ENCODE results near the gene FKBP5. TPM values are rescaled to one million over a fixed set of nuclear protein-coding genes. Genes with fewer than 3 reads are reported as not detected.
"Not testable (repeated sequence)": the region's sequence is repeated elsewhere in the genome, so short reads cannot be mapped to it uniquely, and the experiment has no call there.

The FKBP5 gene
- total RNA-seq, 1 donor from 2014 or later: 142 TPM

DNA sequence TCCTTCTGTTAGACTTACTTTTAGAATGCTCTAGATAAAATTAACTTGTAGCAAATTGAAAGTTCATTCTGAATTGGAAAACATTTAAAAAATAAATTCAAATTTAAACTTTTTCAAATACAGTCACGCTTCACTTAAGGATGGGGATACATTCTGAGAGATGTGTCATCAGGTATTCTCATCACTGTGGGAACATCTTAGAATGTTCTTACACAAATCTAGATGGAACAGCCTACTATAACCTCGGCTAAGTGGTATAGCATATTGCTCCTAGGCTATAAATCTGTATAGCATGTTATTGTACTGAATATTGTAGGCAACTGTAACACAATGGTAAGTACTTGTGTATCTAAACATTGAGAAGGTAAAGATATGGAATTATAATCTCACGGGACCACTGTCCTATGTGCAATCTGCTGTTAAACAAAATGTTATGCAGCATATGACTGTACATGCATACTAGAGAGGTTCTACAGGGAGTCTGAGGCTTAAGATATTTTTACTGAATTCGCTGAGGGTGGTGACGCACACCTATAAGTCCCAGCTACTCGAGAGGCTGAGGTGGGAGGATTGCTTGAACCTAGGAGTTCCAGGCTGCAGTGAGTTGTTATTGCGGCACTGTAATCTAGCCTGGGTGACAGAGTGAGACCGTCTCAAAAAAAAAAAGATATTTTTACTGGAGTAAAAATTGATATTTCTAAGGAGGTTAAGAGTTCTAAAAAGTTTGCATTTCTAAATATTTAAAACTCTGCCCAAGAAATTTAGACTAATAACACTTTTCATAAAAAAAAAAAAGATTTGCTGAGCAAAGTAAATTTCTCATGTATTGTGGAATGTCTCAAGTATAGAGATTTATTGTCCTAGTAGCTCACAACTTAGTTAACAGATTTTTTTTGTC lies 88.7 kb downstream of the FKBP5 start:
- DNase-seq (no peak), ATAC-seq (no peak)
- H3K27ac ChIP-seq: peak overlapping the region; percentile 88
- peaks cover 48% of the 10 kb centered on the region for H3K36me3 ChIP-seq
- intact Hi-C loops (cut with DNase I): no loop called here
- TF ChIP-seq, protein P1, sequence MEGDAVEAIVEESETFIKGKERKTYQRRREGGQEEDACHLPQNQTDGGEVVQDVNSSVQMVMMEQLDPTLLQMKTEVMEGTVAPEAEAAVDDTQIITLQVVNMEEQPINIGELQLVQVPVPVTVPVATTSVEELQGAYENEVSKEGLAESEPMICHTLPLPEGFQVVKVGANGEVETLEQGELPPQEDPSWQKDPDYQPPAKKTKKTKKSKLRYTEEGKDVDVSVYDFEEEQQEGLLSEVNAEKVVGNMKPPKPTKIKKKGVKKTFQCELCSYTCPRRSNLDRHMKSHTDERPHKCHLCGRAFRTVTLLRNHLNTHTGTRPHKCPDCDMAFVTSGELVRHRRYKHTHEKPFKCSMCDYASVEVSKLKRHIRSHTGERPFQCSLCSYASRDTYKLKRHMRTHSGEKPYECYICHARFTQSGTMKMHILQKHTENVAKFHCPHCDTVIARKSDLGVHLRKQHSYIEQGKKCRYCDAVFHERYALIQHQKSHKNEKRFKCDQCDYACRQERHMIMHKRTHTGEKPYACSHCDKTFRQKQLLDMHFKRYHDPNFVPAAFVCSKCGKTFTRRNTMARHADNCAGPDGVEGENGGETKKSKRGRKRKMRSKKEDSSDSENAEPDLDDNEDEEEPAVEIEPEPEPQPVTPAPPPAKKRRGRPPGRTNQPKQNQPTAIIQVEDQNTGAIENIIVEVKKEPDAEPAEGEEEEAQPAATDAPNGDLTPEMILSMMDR (IDR thresholded peaks at IDR 0.05): no peak
- peaks cover 76% of the 10 kb centered on the region for H3K4me1 ChIP-seq
- no peaks in the 10 kb centered on the region for H3K27me3 ChIP-seq
- no peaks in the 10 kb centered on the region for H3K9me3 ChIP-seq
- no peak overlapping the region for H3K4me3 ChIP-seq

DNA sequence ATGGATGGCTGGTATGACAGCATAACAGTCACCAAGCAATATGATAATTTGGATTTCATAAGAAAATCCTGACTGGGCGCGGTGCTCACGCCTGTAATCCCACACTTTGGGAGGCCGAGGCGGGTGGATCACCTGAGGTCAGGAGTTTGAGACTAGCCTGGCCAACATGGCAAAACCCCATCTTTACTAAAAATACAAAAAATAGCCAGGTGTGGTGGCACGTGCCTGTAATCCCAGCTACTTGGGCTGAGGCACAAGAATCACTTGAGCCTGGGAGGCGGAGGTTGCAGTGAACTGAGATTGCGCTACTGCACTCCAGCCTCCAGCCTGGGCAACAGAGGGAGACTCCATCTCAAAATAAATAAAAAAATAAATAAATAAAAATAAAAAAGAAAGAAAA lies 90.1 kb downstream of the FKBP5 start:
- H3K27ac ChIP-seq: peak overlapping the region; percentile 88
- H3K4me1 ChIP-seq: peaks cover 69% of the 10 kb centered on the region

DNA sequence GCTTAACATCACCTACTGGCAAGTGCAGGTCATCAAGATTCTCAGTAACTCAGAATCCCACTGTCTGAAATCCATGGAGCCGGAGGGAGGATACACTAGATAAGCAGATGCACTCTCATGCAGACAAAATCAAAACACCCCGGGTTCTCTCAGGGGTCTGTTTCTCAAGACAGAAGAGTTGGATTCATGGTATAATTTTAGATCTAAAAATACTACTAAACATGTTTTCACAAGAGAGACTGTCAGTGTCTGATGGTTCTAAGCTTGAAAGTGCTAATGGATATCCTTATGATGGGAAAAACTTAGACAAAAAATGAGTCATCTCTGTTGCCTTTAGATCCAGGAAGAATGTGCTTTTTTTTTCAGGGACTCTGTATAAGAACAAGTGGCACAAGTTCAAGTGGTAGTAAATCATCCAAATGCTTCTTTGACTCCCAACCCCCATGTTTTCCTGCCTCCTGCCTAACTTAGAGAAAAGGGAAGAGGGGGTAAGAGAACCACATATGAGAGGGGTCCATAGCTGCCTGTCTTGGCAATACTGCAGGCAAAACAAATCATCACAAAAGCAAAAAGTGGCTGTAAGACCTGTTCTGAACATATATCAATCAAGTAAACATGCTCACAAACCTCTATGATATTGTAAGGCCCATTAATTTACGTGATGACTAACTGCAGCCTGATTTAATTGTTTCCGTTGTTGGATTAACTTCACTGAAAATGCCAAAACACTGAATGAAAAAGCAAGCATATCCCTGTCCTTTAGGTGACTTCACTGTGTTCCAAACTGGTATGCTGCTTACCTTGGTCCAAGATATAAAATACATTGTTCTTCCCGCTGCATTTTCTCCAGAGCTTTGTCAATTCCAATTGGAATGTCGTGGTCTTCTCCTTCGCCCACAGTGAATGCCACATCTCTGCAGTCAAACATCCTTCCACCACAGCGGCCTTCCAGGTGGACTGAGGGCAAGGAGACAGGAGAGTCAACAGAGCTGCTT lies 92.0 kb downstream of the FKBP5 start:
- Histone ChIP-seq H3K27ac (peak overlapping the region; percentile 18), H3K4me3 (no peak overlapping the region), H3K9me3 (no peaks in the 10 kb centered on the region), H3K27me3 (no peaks in the 10 kb centered on the region), H3K36me3 (peaks cover 67% of the 10 kb centered on the region), H3K4me1 (peaks cover 61% of the 10 kb centered on the region)
- no peak for DNase-seq
- no peak for ATAC-seq
- TF ChIP-seq, protein P1 (IDR thresholded peaks at IDR 0.05): no peak
- intact Hi-C loops (cut with DNase I): no loop called here

More for the DNA sequence above, 90.1 kb downstream of the FKBP5 start:
- DNase-seq; H3K27me3 ChIP-seq; H3K9me3 ChIP-seq; ATAC-seq; H3K4me3 ChIP-seq; intact Hi-C loops (cut with DNase I): not testable (repeated sequence)
- peaks cover 49% of the 10 kb centered on the region for H3K36me3 ChIP-seq

DNA sequence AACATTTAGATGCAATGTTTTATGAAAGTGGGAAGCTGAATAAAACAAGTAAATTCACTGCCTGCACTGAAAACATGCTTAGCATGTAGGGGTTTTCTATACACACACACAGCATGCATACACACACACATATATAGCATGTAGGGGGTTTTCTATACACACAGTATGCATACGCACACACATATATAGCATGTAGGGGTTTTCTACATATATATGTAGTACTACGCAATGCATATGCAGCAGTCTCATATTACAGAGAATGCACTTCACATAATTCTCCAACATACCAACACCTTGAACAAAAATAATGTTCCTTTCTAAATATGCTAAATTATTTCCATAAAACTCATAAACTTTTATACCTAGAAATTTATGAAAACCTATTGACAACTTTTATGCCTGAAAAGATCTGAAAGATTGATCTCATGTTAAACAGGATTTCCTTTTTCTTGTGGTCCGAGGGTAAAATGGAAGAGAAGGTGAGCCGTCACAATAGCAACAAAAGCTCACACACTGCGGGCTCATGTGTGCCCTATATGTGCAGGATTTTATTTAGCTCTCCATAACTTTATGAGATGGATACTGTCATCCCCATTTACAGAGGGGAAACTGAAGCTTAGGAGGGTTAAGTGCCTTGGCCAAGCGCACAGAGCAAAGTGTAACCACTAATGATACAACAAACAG lies 94.1 kb downstream of the FKBP5 start:
- Histone ChIP-seq H3K27me3 (no peaks in the 10 kb centered on the region), H3K36me3 (peaks cover 72% of the 10 kb centered on the region), H3K4me3 (no peak overlapping the region), H3K4me1 (peaks cover 61% of the 10 kb centered on the region), H3K9me3 (no peaks in the 10 kb centered on the region), H3K27ac (no peak overlapping the region)
- no peak for ATAC-seq
- no peak for DNase-seq
- intact Hi-C loops (cut with DNase I): no loop called here
- TF ChIP-seq, protein P1 (IDR thresholded peaks at IDR 0.05): no peak

DNA sequence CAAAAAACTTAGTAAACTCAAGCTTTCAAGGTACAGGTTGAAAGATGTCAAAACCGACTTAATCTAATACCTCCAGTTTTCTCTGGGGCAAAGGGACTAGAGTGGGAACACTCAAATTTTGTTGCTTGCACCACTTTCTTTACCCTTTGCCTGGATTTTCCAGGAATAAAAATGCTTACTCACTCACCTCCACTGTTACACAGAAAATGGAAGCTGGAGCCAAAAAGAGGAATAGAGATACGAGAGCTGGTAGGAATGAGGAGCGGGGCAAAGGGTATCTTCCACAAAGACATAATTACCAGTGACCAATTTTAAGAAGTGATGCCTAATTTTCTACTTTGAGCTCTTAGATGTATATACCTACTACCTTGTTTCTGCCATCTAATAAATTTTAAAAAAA lies 96.5 kb downstream of the FKBP5 start:
- TF ChIP-seq, protein P1 (IDR thresholded peaks at IDR 0.05): no peak
- intact Hi-C loops (cut with DNase I): no loop called here
- Histone ChIP-seq H3K4me1 (peaks cover 55% of the 10 kb centered on the region), H3K4me3 (no peak overlapping the region), H3K27me3 (no peaks in the 10 kb centered on the region), H3K36me3 (peaks cover 88% of the 10 kb centered on the region), H3K9me3 (no peaks in the 10 kb centered on the region), H3K27ac (peak overlapping the region; percentile 81)
- no peak for ATAC-seq
- no peak for DNase-seq

Data from upper lobe of right lung (tissue), 1 donor.